HG03103 (cell line): ENCODE measurements around the gene ELN.

Source experiments
- ATAC-seq: cut with Tn5 transposase; IDR thresholded peaks from one replicate; pipeline ENCODE4 v1.9.1; 2021; ENCODE audit warnings: low read depth; ENCODE audit not compliant: unreplicated experiment

Gene ELN

DNA sequence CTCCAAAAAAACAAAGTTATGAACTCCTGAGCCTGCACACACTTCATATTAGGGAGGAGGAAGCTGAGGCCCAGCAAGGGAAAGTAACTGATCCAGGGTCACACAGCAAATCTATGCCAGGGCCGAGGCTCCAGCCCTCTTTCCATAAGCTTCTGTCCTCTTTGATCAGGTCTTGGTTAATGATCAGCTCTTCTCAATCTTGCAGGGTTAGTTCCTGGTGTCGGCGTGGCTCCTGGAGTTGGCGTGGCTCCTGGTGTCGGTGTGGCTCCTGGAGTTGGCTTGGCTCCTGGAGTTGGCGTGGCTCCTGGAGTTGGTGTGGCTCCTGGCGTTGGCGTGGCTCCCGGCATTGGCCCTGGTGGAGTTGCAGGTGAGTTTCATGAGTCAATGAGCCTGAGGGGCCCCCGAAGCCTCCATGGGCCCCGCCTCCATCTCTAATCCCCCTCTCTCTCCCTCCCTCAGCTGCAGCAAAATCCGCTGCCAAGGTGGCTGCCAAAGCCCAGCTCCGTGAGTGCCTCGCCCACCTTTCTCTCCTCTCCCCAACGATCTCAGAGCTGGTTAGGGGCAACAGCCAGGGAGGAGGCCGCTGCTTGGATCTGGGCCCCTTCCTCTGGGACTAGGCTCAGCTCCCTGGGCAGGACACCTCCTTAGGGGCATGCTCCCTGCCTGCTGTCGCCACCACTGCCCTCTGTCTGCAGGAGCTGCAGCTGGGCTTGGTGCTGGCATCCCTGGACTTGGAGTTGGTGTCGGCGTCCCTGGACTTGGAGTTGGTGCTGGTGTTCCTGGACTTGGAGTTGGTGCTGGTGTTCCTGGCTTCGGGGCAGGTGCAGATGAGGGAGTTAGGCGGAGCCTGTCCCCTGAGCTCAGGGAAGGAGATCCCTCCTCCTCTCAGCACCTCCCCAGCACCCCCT lies 32.0 kb downstream of the ELN start:
- ATAC-seq = no peak

DNA sequence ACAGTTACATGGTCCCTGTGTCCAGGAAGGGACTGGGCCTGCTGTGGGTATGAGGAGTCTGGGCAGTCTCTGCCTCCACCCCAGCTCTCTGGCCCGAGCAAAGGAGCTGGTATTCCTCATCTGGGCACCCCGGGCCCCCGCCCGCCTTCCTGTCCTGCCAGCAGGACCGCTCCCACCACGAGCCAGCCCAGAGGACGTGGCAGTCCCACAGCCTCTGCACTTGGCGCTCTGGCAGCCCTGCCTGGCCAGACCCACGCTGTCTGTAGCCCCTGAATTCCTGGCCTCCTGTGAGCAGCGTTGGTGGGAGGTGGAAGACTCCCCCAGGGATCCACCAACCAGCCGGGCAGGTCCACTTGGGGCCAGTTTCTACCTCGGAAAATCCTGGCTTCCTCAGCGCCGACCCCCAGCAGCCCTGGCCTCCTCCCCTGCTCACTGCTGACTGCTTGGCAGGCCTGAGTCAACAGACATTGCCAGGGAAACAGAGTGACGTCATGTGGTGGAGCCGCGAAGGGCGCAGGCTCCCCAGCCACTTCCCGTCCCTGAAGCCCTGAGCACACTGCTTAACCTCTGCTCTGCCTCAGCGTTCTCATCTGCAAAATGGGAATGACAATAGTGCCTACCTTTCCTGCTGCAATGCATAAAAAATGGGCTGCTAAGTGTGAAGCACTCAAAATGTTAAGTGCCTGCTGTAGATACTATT lies 34.0 kb downstream of the ELN start:
- no peak for ATAC-seq

GRCh38 chr7:74063223-74063641 lies 35.3 kb downstream of the ELN start:
- ATAC-seq = no peak

- no peak for ATAC-seq
Observed at GRCh38 chr7:74063646-74064045, 35.7 kb downstream of the ELN start.

GRCh38 chr7:74064696-74065095 lies 36.7 kb downstream of the ELN start:
- ATAC-seq = no peak

DNA sequence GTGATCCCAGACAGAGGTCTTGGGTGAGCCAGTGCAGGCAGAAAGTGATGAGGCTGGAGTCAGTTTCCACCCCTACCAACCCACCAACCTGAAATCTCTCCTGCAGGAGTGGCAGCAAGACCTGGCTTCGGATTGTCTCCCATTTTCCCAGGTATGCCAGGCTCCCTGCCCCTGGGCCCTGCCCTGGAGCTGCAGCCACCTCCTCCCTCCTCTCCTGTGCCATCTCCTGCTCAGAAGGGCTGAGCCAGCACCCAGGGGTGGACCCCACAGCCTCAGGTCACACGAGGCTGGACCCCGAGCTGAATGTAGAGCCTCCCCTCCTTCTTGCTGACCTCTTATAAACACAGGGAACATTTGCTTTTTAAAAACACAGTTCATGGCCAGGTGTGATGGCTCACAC lies 38.7 kb downstream of the ELN start:
- no peak for ATAC-seq

DNA sequence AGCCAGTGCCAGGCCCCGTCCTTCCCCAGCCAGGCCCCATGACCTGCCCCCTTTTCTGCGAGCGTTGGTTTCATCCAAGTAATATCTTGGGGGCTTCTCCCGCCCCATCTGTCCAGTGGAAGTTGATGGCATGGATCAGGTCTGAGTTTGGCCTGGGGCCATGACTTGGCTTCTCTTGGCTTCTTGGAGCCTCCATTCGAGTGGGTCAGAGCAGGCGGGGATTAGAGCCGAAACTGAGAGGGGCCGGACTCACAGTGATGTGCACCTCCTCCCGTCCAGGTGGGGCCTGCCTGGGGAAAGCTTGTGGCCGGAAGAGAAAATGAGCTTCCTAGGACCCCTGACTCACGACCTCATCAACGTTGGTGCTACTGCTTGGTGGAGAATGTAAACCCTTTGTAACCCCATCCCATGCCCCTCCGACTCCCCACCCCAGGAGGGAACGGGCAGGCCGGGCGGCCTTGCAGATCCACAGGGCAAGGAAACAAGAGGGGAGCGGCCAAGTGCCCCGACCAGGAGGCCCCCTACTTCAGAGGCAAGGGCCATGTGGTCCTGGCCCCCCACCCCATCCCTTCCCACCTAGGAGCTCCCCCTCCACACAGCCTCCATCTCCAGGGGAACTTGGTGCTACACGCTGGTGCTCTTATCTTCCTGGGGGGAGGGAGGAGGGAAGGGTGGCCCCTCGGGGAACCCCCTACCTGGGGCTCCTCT lies 40.6 kb downstream of the ELN start:
- ATAC-seq = no peak

- ATAC-seq = no peak
Observed at GRCh38 chr7:74069086-74069541, 41.1 kb downstream of the ELN start.

- ATAC-seq = no peak
Observed at GRCh38 chr7:74069790-74070618, 42.0 kb downstream of the ELN start.

DNA sequence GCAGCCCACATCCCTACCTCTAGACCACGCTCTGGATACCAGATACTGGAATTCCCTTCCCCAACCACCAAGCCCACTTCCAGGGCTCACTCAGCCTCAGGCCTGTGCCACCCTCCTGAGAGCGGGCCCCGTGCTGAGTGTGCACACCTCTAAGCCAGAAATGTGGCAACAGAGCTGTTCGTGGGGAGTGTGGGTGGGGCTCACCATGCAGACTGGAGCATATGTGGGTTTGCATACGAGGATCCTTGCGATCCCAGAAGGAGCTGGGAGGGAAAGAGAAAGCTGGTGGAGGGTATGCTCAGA lies 42.6 kb downstream of the ELN start:
- no peak for ATAC-seq

GRCh38 chr7:74071121-74071520 lies 43.1 kb downstream of the ELN start:
- ATAC-seq = no peak

DNA sequence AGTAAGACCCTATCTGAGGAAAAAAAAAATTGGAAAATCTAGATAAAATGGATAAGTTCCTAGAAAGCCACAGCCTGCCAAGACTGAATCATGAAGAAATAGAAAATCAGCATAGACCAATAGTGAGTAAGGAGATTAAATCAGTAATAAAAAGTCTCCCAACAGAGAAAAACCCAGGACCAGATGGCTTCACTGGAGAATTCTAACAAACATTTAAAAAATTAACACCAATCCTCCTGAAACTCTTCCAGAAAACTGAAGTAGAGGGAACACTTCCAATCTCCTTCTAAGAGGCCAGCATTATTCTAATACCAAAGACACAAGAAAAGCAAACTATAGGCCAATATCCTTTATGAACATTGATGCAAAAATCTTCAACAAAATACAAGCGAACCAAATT lies 46.8 kb downstream of the ELN start:
- no peak for ATAC-seq

DNA sequence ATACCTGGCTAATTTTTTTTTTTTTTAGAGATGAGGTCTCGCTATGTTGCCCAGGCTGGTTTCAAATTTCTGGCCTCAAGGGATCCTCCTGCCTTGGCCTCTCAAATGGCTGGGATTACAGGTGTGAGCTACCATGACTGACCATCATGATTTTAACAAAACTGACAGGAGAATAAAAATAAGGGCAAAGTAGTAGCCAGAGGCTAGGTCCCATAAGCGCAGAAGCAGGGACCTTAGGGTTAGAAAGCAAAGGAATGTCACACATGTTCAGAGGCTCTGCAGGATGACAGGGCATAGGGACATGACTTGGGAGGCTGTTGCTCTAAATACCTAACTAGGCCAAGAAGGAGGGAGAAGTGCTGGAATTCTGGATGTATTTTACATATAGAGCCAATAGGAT lies 50.5 kb downstream of the ELN start:
- ATAC-seq = no peak

DNA sequence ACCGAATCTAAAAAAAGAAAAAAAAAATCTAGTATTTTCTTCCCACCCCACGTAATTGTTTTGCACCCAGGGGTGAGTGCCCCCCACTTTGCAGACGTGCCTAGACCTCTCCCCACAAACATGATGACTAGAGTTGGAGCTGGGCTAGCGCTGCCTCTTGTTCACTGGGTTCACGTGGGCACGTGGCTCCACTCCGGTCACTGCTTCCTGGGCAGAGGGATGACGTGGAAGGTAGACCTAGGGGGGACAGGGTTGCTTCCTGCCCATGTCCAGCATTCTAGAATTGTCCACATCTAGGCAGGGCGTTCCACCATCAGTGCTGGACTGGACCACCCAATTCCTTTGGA lies 54.8 kb downstream of the ELN start:
- no peak for ATAC-seq

GRCh38 chr7:74083117-74083876 lies 55.3 kb downstream of the ELN start, which contains the start of gene LIMK1:
TSS of gene LIMK1 (plus strand) at chr7:74083804. CDS start at chr7:74083991, 187 bp downstream.
- ATAC-seq = peak; percentile 62

- ATAC-seq = peak; percentile 34
Observed at GRCh38 chr7:74083928-74084721, 56.2 kb downstream of the ELN start.

DNA sequence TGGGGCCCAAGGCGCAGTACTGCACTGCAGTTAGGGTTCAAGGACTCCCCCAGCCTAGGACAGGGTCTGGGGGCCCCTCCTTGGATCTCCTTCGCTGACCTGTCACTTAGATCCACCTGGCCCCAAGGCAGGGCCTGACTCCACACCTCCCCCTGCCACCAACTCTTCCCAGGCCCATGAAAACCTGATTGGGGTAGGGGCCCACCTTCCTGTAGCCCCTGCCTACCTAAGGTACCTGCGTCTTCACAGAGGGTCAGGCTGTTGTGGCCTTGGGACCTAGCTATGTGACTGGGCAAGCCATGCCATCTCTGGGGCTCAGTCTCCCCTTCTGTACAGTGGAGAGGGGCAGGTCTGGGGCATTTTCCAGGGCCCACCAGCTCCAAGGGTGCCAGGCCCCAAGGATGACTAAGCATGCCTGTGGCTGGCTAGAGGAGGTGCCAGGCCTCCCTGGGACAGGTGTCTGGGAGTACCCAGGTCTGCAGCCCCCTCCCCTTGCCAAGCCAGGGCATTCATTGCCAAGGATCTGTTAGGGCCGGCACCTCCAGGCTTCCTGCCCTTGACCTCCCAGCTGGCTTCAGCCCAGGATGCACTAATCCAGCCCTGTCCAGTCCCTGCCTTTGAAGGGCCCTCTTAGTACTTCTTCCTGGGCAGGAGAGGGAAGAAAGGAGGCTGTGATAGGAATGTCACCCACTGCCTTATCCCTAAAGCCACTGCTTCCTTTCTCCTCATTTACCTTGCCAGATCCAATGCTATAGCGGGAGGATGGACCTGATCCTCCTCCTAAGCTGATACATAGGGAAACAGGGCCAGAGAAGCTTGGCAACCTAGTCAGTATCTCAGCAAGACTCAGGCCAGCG lies 57.0 kb downstream of the ELN start:
- no peak for ATAC-seq

- ATAC-seq = no peak
Observed at GRCh38 chr7:74087791-74088453, 59.9 kb downstream of the ELN start.
